GM18909 (cell line): ENCODE measurements around the gene PARVB.

Experiments used
- ATAC-seq: cut with Tn5 transposase; IDR thresholded peaks from one replicate; pipeline ENCODE4 v1.9.1; 2021; ENCODE audit warnings: mild to moderate bottlenecking; ENCODE audit not compliant: unreplicated experiment, poor library complexity

The PARVB gene

GRCh38 chr22:44206330-44206645 lies 182.2 kb downstream of the PARVB start:
- no peak for ATAC-seq

- ATAC-seq: no peak
Observed at GRCh38 chr22:44206696-44207095, 182.6 kb downstream of the PARVB start.

GRCh38 chr22:44207173-44207980 lies 183.3 kb downstream of the PARVB start:
- ATAC-seq: no peak

GRCh38 chr22:44207981-44208317 lies 183.8 kb downstream of the PARVB start:
- ATAC-seq: no peak

DNA sequence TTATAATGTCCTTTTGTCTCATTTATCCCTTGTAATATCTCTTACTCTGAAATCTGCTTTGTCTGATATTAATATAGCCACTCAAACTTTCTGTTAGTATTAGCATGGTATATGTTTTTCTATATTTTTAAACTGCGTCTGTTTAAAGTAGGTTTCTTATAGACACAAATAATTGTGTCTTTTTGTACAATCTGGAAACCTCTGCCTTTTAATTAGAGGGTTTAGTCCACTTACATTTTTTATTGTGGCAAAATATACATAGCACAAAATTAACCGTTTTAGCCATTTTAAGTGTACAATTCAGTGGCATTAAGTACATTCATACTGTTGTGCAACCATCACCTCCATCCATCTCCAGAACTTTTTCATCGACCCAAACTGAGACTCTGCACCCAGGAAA lies 185.2 kb downstream of the PARVB start:
- ATAC-seq: no peak

DNA sequence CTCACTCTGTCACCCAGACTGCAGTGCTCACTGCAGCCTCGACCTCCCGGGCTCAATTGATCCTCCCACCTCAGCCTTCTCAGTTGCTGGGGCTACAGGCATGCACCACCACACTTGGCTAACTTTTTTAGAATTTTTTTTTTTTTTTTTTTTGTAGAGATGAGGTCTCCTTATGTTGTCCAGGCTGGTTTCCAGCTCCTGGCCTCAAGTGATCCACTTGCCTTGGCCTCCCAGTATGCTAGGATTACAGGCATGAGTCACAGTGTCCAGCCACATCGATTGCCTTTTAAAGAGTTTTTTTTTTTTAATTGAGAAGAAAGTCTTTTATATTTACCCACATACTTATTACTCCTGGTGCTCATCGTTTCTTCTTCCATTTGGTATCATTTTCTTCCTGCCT lies 186.6 kb downstream of the PARVB start:
- no peak for ATAC-seq

GRCh38 chr22:44211256-44211945 lies 187.3 kb downstream of the PARVB start:
- ATAC-seq: no peak

DNA sequence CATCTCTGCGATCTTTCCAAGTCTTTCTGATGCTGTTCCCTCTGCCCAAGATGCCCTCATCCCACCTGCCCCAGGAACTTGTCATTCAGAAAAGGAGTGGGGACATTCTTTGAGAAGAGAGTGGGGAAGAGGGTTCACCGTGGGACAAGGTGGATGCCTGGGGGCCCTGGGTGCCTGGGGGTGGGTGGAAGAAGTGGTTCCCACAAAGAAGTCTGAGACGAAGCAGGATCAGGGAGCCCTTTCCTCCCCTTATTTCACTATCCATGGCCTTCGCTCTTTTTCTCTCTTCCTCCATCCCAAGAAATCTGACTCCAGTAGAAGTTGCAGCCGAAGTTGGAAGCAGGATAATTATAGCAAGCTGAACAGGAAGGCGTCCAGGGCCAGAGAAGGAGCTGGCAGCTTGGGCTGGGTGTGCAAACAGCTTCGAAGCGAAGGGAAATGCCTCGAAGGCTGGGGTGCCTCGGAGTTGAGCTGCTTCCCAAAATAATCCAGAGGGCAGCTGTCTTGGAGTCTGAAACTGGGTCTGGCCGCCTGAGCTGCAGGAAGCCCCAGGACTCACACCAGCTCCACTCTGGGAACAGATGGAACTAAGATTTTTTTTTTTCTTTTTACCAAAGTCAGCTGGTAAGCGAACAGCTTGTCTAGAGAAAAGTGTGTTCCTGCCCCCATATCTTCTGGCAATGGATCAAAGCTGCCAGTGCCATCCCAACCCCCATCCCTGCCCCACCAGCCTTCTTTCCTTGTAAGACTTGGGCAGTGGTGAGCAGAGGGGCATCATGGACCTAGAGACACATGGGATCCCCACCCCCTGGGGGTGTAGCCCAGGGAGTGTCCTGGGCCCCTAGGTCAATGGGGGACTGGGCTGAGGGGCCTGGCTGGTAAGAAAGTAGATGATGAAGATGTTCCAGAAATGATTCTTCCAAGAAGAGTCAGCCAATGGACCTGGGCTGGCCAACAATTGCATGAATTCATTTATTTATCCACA lies 188.1 kb downstream of the PARVB start:
- no peak for ATAC-seq

- ATAC-seq: no peak
Observed at GRCh38 chr22:44212936-44213335, 188.8 kb downstream of the PARVB start.

DNA sequence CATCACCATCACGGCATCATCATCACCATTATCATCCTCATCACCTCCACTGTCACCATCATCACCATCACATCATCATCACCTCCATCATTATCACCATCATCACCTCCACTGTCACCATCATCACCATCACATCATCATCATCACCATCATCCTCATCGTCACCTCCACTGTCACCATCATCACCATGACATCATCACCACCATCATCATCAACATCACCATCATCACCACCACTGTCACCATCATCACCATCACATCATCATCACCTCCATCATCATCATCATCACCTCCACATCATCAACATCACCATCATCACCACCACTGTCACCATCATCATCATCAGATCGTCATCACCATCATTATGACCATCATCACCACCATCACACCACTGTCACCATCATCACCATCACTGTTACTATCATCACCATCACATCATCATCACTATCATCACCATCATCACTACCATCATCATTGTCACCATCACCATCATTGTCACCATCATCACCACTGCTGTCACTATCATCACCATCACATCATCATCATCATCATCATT lies 189.5 kb downstream of the PARVB start:
- ATAC-seq: no peak

DNA sequence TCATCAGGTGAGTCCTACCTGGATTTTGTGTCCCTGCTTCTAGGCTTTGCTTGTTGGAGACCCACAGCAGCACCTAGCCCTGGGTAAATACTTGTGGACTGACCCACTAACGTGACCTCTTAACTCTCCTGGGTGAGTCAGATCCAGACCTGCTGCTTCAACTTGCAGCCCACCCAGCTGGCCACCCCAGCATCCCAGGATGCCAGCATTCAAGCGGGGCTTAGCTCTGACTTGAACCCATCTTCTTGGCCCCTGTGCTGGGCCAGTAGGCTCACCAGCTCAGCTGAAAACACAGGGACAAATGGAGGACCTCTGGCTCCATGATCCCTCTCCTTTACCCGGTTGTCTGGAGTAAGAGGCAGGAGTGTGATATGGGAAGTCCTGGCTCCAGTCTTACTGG lies 190.1 kb downstream of the PARVB start:
- ATAC-seq: no peak

DNA sequence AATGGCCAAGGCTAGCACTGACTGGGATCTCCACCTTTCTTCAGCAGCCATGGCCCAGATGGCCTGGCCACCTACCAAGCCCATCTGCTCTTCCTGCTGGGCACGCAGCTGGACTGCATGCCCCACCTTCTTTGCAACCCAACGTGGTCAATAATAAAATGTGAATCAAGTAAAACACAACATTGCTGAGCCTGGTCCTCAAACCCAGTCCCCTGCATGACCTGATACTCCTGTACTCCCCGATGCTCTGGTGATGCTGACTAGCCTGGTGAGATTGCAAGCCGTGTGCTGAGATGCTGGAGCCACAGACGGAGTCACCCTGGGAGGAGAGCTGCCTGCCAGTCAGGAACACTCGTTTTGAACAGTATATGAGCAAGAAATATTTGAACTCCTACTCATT lies 190.7 kb downstream of the PARVB start:
- ATAC-seq: no peak

GRCh38 chr22:44215287-44215686 lies 191.2 kb downstream of the PARVB start:
- no peak for ATAC-seq

DNA sequence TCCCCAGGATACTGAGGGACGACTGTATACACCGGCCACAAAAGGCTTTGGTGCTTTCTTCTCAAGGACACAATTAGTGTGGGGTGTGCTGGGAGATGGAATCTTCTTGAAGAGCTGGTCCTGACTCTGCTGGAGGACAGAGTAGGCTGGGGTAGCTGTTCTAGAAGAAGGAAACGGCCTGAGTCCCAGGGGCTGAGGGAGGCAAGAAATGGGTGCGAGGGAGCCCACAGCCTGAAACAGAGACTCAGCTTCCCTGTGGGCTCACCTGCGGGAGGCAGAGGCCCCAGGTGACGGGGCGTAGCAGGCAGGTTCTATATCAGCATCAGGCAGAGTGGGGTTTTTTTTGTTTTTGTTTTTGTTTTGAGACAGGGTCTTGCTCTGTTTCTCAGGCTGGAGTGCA lies 193.2 kb downstream of the PARVB start:
- no peak for ATAC-seq

- ATAC-seq: no peak
Observed at GRCh38 chr22:44218071-44218470, 194.0 kb downstream of the PARVB start.

DNA sequence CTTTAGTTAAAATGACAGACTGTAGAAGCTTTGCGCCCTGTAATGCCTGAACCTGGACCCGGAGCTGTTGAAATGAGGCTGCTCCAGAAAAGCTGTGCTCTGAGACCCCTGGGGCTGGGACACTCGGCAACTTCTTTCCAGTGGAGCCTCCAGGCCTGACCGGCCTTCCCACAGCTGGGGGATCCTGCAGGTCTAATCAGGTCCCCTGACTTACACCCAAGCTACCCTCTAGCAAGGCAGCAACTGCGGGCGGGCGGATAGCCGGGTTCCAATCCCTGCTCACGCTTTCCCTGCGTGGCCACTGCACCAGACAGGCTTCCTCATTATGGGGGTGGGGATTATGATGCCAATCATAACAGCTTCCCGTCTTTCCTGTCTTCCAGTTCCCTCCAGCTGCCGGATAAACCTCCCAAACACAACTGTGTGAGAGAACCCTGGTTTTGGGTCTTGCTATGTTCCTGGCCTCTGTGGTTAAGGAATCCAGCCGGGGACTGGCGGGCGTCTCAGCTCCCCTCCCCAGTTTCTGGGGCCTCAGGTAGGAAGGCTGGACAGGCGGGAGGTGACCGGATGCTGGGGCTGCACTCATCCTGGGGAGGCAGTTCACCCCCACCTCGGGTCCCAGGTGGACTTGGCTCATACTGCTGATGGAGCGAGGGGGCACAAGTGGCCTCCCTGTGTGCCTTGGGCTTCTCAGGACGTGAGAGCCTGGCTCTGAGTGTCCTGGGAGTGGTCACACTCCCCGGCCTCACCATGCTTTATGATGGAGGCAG lies 195.2 kb downstream of the PARVB start:
- no peak for ATAC-seq

- no peak for ATAC-seq
Observed at GRCh38 chr22:44220727-44221680, 196.9 kb downstream of the PARVB start.

- ATAC-seq: no peak
Observed at GRCh38 chr22:44221710-44222475, 197.8 kb downstream of the PARVB start.
